Thymus (tissue), 11 donors: ENCODE results near the gene CORO7. TPM values are rescaled to one million over a fixed set of nuclear protein-coding genes. Genes with fewer than 3 reads are reported as not detected.
A peak's percentile ranks its signal among the peaks of the same experiment; 100 is the strongest.

Experiments used
- DNase-seq, 9 donors: peaks; one replicate each; pipeline ENCODE4 v3.0.0-alpha.2; 2013; ENCODE audit warnings: low spot score in 9 of 9, low read depth in 6 of 9, missing footprints in 1 of 9
- H3K27ac ChIP-seq, 2 donors: one replicate each; pipeline ENCODE4 v1.5.1; 2013; ENCODE audit warnings: control low read depth in 1 of 2, low read depth in 1 of 2, low read length in 1 of 2, mild to moderate bottlenecking in 1 of 2, moderate library complexity in 1 of 2
- H3K27me3 ChIP-seq, 2 donors: one replicate each; pipeline ENCODE4 v1.5.1; 2013; ENCODE audit warnings: low read length in 1 of 2; ENCODE audit not compliant: control insufficient read depth in 2 of 2, insufficient read depth in 1 of 2
- H3K36me3 ChIP-seq, 2 donors: one replicate each; pipeline ENCODE4 v1.5.1; 2013; ENCODE audit warnings: low read length in 1 of 2, mild to moderate bottlenecking in 1 of 2, moderate library complexity in 1 of 2; ENCODE audit not compliant: control insufficient read depth in 2 of 2, insufficient read depth in 2 of 2
- H3K4me1 ChIP-seq, 2 donors: one replicate each; pipeline ENCODE4 v1.5.1; 2013; ENCODE audit warnings: low read length in 2 of 2; ENCODE audit not compliant: control insufficient read depth in 2 of 2, insufficient read depth in 2 of 2
- H3K4me3 ChIP-seq, 2 donors: one replicate each; pipeline ENCODE4 v1.5.1; 2013; ENCODE audit warnings: low read length in 2 of 2, control low read depth in 1 of 2, mild to moderate bottlenecking in 1 of 2
- H3K9me3 ChIP-seq, 2 donors: one replicate each; pipeline ENCODE4 v1.5.1; 2013; ENCODE audit warnings: low read length in 1 of 2, mild to moderate bottlenecking in 1 of 2; ENCODE audit not compliant: control insufficient read depth in 2 of 2, insufficient read depth in 1 of 2
- WGBS: extraction: QIAGEN DNeasy Blood & Tissue Kit; methylation state at CpG from one replicate; pipeline ENCODE4 v1.1.7; 2013; 5-methylcytosine and 5-hydroxymethylcytosine counted together
- polyA plus RNA-seq: library from polyadenylated mRNA; stranded (reverse); fragments of 200-250 nt; gene quantifications from one replicate; pipeline ENCODE4 v1.2.3, GENCODE V29; 2013
- total RNA-seq: library from RNA; stranded (reverse); fragments of 120-200 nt; gene quantifications from one replicate; pipeline ENCODE4 v1.2.4, GENCODE V29; 2013
- donor health status: healthy.

The CORO7 gene
- total and polyA plus RNA-seq, 2 donors, result 21.6 to 63.7 TPM

- no peak for DNase-seq
- 93% methylated on average over 22 of the region's 22 CpGs for WGBS
Observed at GRCh38 chr16:4324492-4325252, 91.7 kb downstream of the CORO7 start.

GRCh38 chr16:4323845-4324488 lies 92.4 kb downstream of the CORO7 start:
- Histone ChIP-seq H3K27me3 (peaks cover 13 to 43% of the 10 kb centered on the region in 2 donors), H3K36me3 (no peaks in the 10 kb centered on the region), H3K9me3 (peaks cover 0 to 4% of the 10 kb centered on the region in 2 donors), H3K4me3 (no peak overlapping the region), H3K27ac (peak overlapping the region; percentile 17 to 19), H3K4me1 (peaks cover 0 to 33% of the 10 kb centered on the region in 2 donors)
- DNase-seq, result no peak
- 89% methylated on average over 12 of the region's 12 CpGs for WGBS

More at GRCh38 chr16:4324492-4325252, 91.7 kb downstream of the CORO7 start:
- Histone ChIP-seq H3K4me1 (peaks cover 0 to 26% of the 10 kb centered on the region in 2 donors), H3K4me3 (no peak overlapping the region), H3K36me3 (no peaks in the 10 kb centered on the region), H3K27me3 (peaks cover 13 to 42% of the 10 kb centered on the region in 2 donors), H3K27ac (no peak overlapping the region), H3K9me3 (peaks cover 0 to 4% of the 10 kb centered on the region in 2 donors)

GRCh38 chr16:4323071-4323844 lies 93.1 kb downstream of the CORO7 start:
- Histone ChIP-seq H3K27ac (peak overlapping the region in 1 of 2 donors; percentile 19), H3K36me3 (no peaks in the 10 kb centered on the region), H3K9me3 (peaks cover 0 to 3% of the 10 kb centered on the region in 2 donors), H3K4me1 (peaks cover 0 to 32% of the 10 kb centered on the region in 2 donors), H3K27me3 (peaks cover 10 to 42% of the 10 kb centered on the region in 2 donors), H3K4me3 (no peak overlapping the region)
- 92% methylated on average over 21 of the region's 21 CpGs for WGBS
- no peak for DNase-seq

GRCh38 chr16:4322121-4323052 lies 94.0 kb downstream of the CORO7 start:
- Histone ChIP-seq H3K36me3 (no peaks in the 10 kb centered on the region), H3K27ac (no peak overlapping the region), H3K27me3 (peaks cover 8 to 44% of the 10 kb centered on the region in 2 donors), H3K4me1 (peaks cover 0 to 29% of the 10 kb centered on the region in 2 donors), H3K9me3 (no peaks in the 10 kb centered on the region), H3K4me3 (no peak overlapping the region)
- no peak for DNase-seq
- 94% methylated on average over 30 of the region's 30 CpGs for WGBS

GRCh38 chr16:4321286-4322120 lies 94.9 kb downstream of the CORO7 start:
- Histone ChIP-seq H3K27me3 (peaks cover 10 to 45% of the 10 kb centered on the region in 2 donors), H3K4me1 (peaks cover 0 to 26% of the 10 kb centered on the region in 2 donors), H3K36me3 (no peaks in the 10 kb centered on the region), H3K9me3 (no peaks in the 10 kb centered on the region), H3K4me3 (no peak overlapping the region), H3K27ac (peak overlapping the region in 1 of 2 donors; percentile 47)
- WGBS, result 94% methylated on average over 19 of the region's 19 CpGs
- no peak for DNase-seq

- Histone ChIP-seq H3K4me1 (peaks cover 0 to 26% of the 10 kb centered on the region in 2 donors), H3K27ac (peak overlapping the region; percentile 47 to 66), H3K27me3 (peaks cover 12 to 45% of the 10 kb centered on the region in 2 donors), H3K36me3 (no peaks in the 10 kb centered on the region), H3K9me3 (no peaks in the 10 kb centered on the region), H3K4me3 (no peak overlapping the region)
- 91% methylated on average over 16 of the region's 16 CpGs for WGBS
- DNase-seq, result no peak
Observed at GRCh38 chr16:4320571-4321137, 95.7 kb downstream of the CORO7 start.

GRCh38 chr16:4319454-4320421 lies 96.7 kb downstream of the CORO7 start:
- DNase-seq, result peak in 1 of 9 donors; percentile 41
- Histone ChIP-seq H3K4me1 (peaks cover 4 to 31% of the 10 kb centered on the region in 2 donors), H3K4me3 (no peak overlapping the region), H3K27me3 (peaks cover 21 to 53% of the 10 kb centered on the region in 2 donors), H3K9me3 (peaks cover 0 to 4% of the 10 kb centered on the region in 2 donors), H3K36me3 (no peaks in the 10 kb centered on the region), H3K27ac (peak overlapping the region; percentile 25 to 55)
- WGBS, result 76% methylated on average over 37 of the region's 37 CpGs
